ENCODE results near the gene CYSLTR2.

Gene CYSLTR2

DNA sequence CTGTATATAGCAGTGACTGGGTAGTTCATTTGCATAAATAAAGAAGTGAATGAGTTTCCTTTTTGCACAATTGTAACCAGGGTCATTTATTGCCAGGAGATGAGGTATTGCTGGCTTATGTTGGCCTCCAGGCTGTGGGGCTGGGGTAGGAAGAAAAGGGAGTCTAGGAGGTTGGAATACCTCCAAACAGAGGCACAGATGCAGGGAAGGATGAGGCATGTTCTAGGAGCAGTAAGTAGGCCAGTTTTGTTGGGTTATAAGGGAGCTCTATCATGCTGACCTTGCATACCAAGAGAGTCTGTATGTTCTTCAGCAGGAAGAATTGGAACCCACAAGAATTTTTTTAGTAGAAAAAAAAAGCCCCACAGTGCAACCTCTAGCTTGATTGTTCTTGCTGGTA is 17.2 kb upstream of the CYSLTR2 start:
- TF ChIP-seq, protein P1, sequence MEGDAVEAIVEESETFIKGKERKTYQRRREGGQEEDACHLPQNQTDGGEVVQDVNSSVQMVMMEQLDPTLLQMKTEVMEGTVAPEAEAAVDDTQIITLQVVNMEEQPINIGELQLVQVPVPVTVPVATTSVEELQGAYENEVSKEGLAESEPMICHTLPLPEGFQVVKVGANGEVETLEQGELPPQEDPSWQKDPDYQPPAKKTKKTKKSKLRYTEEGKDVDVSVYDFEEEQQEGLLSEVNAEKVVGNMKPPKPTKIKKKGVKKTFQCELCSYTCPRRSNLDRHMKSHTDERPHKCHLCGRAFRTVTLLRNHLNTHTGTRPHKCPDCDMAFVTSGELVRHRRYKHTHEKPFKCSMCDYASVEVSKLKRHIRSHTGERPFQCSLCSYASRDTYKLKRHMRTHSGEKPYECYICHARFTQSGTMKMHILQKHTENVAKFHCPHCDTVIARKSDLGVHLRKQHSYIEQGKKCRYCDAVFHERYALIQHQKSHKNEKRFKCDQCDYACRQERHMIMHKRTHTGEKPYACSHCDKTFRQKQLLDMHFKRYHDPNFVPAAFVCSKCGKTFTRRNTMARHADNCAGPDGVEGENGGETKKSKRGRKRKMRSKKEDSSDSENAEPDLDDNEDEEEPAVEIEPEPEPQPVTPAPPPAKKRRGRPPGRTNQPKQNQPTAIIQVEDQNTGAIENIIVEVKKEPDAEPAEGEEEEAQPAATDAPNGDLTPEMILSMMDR (IDR thresholded peaks at IDR 0.05) = no peak

DNA sequence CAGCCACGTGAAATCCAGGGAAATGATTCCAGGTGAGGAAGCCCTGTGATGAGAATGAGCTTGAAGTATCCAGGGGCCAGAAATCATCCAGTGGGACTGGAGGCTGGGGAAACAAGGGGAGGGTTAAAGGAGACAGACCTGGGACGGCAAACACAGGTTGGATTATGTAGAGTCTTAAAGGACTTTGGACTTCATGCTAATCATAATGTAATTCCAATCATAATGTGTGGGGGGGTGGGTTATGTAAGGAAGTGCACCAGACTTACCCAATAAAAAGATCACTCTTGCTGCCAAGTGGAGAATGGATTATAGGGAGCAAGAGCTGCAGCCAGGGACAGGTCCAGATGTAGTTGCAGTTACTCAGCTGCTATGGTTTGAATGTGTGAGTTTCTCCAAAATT is 16.1 kb upstream of the CYSLTR2 start:
- TF ChIP-seq, protein P1 (IDR thresholded peaks at IDR 0.05) = no peak

DNA sequence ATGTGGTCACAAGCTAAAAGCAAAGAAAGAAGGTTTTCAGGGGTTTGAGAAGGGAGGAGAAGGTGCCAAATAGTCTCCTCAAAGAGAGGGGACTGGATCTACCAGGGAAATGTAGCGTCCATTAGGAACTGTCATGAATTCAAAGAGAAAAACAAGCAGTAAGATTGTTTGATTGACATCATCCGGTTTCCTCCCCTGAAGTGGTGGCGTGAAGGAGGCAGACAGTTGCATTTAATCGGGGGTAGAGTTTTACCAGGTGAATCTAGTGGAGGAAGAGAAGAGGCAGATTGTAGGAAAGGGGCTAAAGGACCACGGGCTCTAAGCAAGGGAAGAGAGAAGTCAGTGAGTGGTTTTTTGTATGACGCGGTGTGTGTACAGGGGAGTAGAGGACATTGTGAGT is 13.0 kb upstream of the CYSLTR2 start:
- TF ChIP-seq, protein P1 (IDR thresholded peaks at IDR 0.05) = no peak

DNA sequence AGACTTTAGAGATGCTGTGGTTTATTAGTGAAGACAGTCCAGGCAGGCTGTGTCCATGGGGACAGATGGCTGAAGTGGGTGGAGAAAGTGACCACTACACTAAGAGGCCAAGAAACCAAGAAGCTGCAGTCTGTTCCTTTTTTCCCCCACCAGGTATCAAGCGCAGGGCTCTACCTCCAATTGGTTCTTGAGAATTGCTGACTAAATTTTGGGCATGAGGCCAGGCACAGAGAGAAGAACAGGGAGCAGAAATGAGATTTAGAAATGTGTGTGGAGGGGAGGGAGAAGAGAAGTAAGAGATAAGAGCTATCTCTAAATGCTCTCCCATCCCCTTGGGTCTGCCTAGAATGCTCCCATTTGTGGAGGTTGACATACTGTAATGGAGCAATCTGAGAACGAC is 12.3 kb upstream of the CYSLTR2 start:
- TF ChIP-seq, protein P1 (IDR thresholded peaks at IDR 0.05) = no peak

DNA sequence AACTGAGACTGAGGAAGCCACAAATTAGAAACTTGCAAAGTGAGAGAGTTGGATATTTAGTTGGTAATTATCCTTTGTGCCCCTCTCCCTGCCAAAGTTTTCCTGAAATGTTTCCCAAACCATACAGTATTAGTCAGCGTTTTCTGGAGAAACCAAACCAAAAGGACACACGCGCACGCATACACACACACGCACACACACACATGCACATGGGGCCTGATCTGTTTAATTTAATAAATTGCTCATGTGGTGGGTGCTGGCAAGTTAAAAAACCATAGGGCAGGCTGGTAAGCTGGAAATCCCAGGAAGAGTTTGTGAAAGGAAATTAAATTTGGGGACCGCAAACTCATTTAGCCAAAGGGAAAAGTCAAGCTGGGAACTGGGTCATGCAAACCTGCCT is 11.7 kb upstream of the CYSLTR2 start:
- TF ChIP-seq, protein P1 (IDR thresholded peaks at IDR 0.05) = no peak

DNA sequence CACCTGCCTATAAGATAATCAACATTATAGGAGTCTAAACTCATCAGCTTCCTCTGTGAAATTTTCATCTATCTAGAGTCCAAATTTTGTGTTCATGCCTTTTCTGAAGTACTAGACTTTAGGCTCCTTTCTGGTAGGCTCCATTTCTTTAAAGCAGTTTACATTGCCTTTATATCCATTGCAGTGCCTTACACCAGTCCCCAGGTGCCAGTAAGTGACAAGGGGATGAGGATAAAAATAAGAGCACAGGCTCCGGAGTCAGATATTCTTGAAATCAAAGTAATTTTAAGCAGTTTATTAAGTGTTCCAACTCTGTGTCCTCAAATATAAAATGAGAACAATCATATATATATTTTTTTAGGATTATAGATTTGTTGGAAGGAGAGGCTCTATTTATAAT is 10.6 kb upstream of the CYSLTR2 start:
- TF ChIP-seq, protein P1 (IDR thresholded peaks at IDR 0.05) = no peak

DNA sequence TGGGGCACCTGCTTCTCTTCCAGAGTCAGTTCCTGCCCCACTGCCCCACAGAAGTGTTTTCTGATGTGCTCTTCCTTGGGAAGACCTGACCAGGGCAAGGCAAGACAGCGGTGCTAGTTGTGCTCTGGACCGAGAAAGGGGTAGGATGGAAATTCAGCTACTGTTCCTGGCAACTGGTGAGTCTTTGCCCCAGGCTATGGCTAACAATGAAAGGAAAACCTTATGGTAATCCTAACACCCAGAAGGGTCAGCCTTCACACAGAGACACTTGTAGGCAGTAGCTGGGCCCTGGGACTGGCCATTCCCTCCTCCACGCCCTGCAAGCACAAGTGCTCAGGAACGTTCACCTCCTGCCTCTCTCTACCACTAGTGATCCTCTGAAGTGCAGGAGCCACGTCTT is 9.6 kb upstream of the CYSLTR2 start:
- TF ChIP-seq, protein P1 (IDR thresholded peaks at IDR 0.05) = no peak

DNA sequence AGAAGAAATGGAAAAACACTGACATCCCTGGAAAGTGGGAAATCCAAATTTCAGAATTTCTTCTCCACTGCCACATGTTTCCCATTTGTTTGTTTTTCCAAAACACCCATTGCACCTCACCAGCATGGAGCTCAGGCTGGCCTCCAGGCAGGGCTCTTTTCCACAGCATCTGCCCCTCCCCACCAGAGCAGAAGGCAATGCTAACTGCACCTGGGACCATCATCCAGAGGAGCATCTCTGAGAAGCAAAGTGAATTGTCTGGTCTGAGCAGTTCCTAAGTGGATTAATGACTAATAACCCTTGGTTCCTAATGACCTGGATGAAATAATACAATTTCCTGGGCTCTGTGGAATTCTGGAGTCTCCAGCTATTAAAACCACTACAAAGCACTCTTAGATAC is 8.8 kb upstream of the CYSLTR2 start:
- TF ChIP-seq, protein P1 (IDR thresholded peaks at IDR 0.05) = no peak

Measured in LNCAP (cell line).